ENCODE data around the gene HLA-F.

HLA-F gene

GRCh38 chr6:29764422-29765196 is 41.4 kb downstream of the HLA-F start:
- DNase-seq: no peak

- DNase-seq: no peak
Observed at GRCh38 chr6:29769336-29769735, 46.1 kb downstream of the HLA-F start.

- DNase-seq: no peak
Observed at GRCh38 chr6:29770306-29770705, 47.1 kb downstream of the HLA-F start.

- no peak for DNase-seq
Observed at GRCh38 chr6:29776684-29777083, 53.5 kb downstream of the HLA-F start.
